ENCODE results near the gene PCDH1.
A peak's percentile ranks its signal among the peaks of the same experiment; 100 is the strongest.
"Not testable (repeated sequence)": the region's sequence is repeated elsewhere in the genome, so short reads cannot be mapped to it uniquely, and the experiment has no call there.

The PCDH1 gene

GRCh38 chr5:141898448-141899049, 20.3 kb upstream of the PCDH1 start:
- DNase-seq (ENCODE audit: low read depth): no peak

GRCh38 chr5:141897425-141897824, 19.2 kb upstream of the PCDH1 start:
- no peak for DNase-seq (ENCODE audit: low read depth)

DNA sequence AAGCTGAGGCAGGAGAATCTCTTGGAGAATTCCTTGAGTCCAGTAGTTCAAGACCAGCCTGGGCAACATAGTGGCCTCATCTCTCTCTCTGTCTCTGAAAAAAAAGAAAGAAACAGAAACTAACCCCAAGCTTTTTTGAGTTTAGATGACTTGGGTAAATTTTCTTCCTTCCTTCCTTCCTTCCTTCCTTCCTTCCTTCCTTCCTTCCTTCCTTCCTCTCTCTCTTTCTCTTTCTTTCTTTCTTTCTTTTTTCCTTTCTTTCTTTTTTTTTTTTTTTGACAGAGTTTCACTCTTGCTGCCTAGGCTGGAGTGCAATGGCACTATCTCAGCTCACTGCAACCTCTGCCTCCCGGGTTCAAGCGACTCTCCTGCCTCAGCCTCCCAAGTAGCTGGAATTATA, 12.2 kb upstream of the PCDH1 start:
- DNase-seq (ENCODE audit: low read depth): not testable (repeated sequence)

DNA sequence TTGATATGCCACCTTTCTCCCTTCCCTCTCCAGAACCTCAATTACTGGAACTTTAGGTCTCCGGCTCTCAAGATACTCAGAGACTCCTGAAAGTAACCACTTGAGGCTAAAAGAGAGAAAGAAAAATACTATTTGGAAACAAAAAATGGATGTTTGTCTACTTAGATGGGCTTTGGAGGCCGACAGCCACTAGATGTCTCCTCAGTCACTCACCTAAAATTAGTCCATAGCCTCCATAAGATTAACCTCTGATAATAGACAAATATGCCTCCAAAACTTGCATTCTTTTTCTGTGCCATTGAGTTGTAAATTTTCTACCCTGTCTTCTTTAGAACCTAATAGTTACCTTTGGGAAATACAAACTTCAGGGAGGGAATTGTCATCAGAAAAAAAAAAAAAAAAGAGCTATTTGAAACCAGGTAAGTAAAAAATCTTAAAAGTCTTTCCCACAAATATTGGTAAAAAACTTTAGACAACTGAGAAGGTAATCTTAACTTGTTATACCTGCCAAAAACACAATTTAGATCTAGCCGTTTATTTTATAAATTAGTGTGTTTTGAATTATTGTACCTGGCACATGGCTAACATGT, 11.2 kb upstream of the PCDH1 start:
- no peak for DNase-seq (ENCODE audit: low read depth)

DNA sequence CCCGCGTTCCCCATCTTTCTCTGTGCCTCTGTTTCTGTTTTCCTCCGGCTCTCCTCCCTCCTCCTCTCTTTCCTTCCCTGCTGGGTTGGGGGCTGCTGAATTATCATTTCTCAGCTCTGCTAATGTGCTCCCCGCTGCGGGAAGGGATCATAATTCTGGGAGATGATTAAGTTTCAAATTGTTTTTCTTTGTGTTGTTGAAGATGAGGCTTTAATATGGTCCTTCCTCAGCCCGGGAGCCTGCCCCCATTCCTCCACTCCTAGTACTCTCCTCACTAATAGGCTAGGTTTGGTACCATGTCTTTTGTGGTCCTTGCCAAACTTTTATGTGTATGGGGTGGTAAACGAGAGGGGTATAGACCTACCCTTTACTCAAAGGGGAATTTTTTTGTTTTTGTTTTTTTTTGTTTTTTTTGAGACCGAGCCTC, 5.7 kb upstream of the PCDH1 start:
- no peak for DNase-seq (ENCODE audit: low read depth)

GRCh38 chr5:141883184-141883891, 5.1 kb upstream of the PCDH1 start:
- peak; percentile 14 for DNase-seq (ENCODE audit: low read depth)

GRCh38 chr5:141882594-141883183, 4.5 kb upstream of the PCDH1 start:
- DNase-seq (ENCODE audit: low read depth): no peak

DNA sequence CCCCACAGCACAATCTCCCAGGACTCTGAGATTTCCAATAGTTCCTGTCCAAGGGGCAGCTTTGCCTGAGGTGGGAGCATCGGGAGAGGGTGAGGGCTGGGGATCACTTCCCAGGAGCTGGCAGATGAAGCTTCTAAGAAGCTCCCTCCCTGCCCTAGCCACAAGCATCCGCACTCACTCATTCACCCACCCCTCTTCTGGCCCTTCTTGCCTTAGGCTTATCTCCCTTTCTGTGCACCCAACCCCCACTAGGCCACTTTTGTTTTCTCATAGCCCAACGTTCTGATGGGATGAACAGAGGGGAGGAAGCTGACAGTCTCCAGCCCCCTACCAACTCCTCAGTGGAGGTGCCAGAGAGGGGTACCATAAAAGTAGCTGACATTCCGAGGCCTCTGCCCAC, 3.7 kb upstream of the PCDH1 start:
- DNase-seq (ENCODE audit: low read depth): no peak

- no peak for DNase-seq (ENCODE audit: low read depth)
Measured at GRCh38 chr5:141880961-141881801, 3.0 kb upstream of the PCDH1 start.

DNA sequence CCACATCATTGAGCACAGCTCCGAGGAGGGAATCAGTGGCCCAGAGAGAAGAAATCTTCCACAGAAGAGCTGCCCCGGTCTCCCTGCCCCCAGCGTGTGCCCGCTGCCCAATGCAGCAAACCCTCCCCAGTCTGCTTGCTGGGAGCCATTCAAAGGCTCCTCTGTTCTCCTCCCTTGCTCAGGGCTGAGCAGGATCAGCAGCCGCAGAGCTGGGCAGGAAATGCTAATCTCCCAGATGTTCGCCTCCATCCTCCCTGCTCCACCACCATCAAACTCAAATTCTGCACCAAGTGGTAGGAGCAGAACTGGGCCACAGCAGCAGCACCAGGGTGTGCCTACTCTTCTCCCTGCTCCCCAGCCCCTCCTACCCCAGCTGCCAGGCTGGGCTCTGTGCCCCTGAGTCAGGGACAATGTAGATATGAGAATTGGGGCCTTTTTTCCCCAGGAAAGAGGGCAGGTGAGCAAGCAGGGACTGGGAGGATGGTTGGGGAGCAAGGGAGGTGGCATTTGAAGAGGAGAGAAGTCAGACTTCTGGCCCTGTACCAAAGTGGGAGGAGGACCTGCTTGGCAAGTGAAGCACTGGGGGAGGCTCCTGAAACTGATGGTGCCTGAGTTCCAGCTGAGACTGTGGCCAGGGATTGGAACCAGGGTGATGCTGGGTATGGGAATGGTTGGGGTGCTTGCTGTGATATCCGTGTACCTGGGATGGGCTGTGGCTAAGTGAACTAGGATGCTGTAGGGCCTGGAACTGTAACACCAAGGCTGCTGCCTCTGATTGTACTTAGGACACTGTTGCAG, 1.9 kb upstream of the PCDH1 start:
- DNase-seq (ENCODE audit: low read depth): no peak

DNA sequence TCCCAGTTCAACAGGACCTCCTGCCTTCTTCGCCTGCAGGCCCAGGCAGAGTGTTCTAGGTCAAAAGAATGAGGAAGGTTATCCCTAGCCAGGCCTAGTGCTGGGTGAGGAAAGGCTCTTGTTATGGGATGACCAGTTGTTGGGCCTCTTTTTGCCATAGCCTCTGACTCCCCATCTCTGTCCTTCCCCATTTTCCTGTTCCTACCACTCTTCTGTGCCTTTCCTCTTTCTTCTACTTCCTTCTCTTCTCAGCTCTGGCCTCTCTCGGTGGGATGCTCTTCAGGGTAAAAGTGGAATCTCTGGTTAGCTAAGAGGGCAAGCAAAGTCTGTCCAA, 1.2 kb upstream of the PCDH1 start:
- DNase-seq (ENCODE audit: low read depth): no peak

DNA sequence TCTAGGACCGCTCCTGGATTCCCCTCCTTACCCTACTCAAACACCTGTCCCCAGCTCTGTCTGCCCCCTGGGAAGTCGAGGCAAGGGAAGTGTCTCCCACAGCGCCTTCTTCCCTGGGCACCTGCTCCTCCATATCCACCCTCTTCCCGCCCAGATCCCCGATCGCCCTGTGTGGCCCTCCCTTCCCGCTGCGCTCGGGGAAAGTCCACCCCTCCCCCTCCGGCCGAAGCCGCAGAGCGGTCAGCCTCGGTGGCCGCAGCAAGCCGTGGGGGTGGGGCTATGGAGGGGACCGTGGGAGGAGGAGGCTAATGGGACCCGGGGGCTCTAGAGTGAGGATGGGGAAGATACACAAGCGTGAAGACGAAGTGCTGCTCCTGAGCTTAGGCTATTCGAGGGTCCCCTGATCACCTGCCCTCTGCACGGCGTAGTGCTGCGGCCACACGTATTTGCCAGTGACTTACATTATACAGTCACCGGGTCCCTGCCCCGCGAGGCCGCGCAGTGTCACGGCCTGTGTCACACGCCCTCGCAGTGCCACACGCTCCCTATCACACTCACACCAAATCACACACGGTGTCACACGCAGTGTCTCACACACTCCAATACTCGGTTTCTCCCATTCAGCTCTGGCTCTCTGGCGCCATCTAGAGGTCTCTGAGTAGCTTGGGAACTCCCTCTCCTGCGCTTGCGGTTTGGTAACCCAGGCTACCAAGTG, 658 bp upstream of the PCDH1 start:
- DNase-seq (ENCODE audit: low read depth): peak; percentile 73

DNA sequence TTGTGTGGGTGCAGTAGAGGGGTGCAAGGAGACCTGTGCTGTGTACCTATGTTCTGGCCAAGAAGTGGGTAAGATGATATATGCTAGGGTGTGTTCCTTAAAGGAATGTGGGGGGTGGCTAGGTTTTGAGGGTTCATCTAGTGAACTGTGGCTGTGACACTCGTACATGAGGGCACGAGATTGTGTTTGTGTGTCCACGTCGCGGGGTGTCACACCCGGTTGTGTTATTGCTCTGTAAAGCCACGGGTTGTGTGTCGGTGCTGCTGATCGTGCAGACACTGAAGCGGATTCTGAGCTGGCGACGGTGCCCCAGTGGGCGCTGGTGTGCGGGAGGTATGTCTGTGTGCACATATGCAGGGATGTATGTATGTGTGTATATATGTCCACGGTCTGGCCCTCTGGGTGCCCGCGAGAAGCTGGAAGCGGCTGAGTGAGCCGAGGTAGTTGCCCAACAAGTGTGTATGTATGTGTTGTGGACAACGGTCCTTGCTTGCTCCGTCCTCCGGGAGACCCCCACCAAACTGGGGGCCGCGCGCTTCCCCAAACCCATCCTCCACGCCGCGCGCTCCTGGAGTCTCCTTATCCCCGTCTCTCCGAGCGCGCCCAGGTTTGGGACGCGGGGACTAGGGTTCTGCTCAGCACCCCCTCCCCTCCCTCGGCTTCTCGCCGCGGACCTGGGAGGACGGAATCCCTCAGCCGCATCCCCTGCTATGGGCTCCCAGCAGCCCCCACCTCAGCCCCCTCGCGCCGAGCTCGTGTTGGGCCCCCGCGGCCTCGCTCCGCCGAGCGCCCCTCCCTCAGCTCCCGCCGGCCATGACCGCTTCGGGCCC, 639 bp downstream of the PCDH1 start:
- no peak for DNase-seq (ENCODE audit: low read depth)

GRCh38 chr5:141876628-141877355, 1.4 kb downstream of the PCDH1 start:
- DNase-seq (ENCODE audit: low read depth): no peak

DNA sequence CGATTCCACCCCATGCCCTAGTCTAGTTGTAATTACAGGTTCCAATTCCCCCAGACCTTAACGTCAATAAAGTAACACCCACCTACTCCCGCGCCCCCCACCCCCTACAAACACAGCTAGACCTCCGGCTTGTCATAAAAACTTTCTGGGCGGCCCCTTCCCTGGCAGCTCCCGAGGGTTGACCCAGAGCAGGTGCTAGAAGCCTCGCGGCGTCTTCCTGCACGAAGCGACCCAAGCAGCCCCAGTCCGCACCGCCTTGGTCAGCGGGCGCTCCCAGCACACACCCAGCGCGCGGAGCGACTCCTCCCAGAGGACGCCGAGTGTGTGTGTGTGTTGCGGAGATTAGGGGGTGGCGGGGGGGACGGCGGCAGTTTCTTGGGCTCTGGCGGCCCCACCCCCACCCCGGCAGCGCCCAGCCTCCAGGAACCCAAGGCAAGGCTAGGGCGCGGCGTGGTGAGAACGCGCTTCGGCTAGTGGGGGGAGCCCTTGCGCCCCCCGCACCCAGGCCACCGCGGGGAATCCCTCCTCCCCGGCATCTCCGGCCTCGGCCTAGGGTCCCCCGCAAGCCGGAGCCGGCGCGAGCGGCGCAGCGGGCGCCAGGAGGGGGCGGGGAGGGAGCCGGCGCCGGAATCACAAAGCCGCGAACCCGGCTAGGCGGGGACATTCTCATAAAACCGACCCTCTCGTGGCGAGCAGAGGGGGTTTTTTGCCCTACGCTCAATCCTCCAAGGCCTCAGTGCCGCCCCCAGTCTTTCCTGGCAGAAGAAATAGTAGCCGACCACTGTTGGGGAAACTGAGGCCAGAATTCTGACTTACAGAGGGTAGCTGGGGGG, 2.2 kb downstream of the PCDH1 start:
- DNase-seq (ENCODE audit: low read depth): no peak

GRCh38 chr5:141875022-141875740, 3.0 kb downstream of the PCDH1 start:
- no peak for DNase-seq (ENCODE audit: low read depth)

- no peak for DNase-seq (ENCODE audit: low read depth)
Measured at GRCh38 chr5:141874262-141874964, 3.8 kb downstream of the PCDH1 start.
